Amniotic stem cell (primary cell): ENCODE data around the gene IRX2.

Source experiments
- DNase-seq: peaks from one replicate; lab custom pipeline; 2025; lab: John Stamatoyannopoulos, UW

Gene IRX2

GRCh38 chr5:2741956-2742355 lies 9.5 kb downstream of the IRX2 start:
- no peak for DNase-seq

GRCh38 chr5:2740876-2741555 lies 10.5 kb downstream of the IRX2 start:
- no peak for DNase-seq

- DNase-seq = no peak
Measured at GRCh38 chr5:2740051-2740875, 11.2 kb downstream of the IRX2 start.

- DNase-seq = no peak
Measured at GRCh38 chr5:2739360-2740050, 12.0 kb downstream of the IRX2 start.

- DNase-seq = no peak
Measured at GRCh38 chr5:2738700-2739359, 12.6 kb downstream of the IRX2 start.

GRCh38 chr5:2738156-2738699 lies 13.2 kb downstream of the IRX2 start:
- no peak for DNase-seq

- no peak for DNase-seq
Measured at GRCh38 chr5:2737273-2738155, 14.0 kb downstream of the IRX2 start.

- DNase-seq = no peak
Measured at GRCh38 chr5:2736872-2737271, 14.6 kb downstream of the IRX2 start.

- no peak for DNase-seq
Measured at GRCh38 chr5:2735996-2736395, 15.5 kb downstream of the IRX2 start.

- no peak for DNase-seq
Measured at GRCh38 chr5:2732850-2733249, 18.6 kb downstream of the IRX2 start.

- DNase-seq = no peak
Measured at GRCh38 chr5:2732004-2732403, 19.5 kb downstream of the IRX2 start.

- DNase-seq = no peak
Measured at GRCh38 chr5:2729189-2729588, 22.3 kb downstream of the IRX2 start.

GRCh38 chr5:2727550-2727949 lies 23.9 kb downstream of the IRX2 start:
- no peak for DNase-seq

- no peak for DNase-seq
Measured at GRCh38 chr5:2725980-2726765, 25.3 kb downstream of the IRX2 start.

GRCh38 chr5:2724831-2725230 lies 26.6 kb downstream of the IRX2 start:
- no peak for DNase-seq

GRCh38 chr5:2724031-2724581 lies 27.4 kb downstream of the IRX2 start:
- no peak for DNase-seq

GRCh38 chr5:2722901-2723300 lies 28.6 kb downstream of the IRX2 start:
- no peak for DNase-seq

- no peak for DNase-seq
Measured at GRCh38 chr5:2721385-2722138, 29.9 kb downstream of the IRX2 start.

- no peak for DNase-seq
Measured at GRCh38 chr5:2719332-2719731, 32.1 kb downstream of the IRX2 start.
